ENCODE data around the gene CCDC50. TPM values are rescaled to one million over a fixed set of nuclear protein-coding genes. Genes with fewer than 3 reads are reported as not detected.

The CCDC50 gene
- total RNA-seq, 1 donor from 2014 or later = 89.9 TPM

DNA sequence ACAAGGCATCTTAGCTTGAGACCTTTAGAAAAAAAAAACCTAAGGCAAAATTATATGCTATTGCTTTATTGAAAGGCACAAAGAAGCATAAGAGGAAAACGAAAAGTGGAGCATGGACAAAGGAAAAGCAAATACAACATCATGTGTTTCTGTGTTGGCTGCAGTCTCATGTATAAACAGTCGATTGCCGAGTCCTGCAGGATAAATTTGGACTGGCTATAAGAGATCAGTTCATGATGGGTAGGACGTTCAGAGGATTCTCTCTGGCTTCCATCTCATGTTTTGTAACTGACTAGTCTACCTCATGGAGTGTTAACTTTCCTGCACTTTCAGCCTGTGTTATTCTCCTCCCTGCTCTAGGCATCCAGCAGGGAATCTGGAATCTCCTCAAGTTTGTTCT is 21.9 kb upstream of the CCDC50 start:
- TF ChIP-seq, protein P1, sequence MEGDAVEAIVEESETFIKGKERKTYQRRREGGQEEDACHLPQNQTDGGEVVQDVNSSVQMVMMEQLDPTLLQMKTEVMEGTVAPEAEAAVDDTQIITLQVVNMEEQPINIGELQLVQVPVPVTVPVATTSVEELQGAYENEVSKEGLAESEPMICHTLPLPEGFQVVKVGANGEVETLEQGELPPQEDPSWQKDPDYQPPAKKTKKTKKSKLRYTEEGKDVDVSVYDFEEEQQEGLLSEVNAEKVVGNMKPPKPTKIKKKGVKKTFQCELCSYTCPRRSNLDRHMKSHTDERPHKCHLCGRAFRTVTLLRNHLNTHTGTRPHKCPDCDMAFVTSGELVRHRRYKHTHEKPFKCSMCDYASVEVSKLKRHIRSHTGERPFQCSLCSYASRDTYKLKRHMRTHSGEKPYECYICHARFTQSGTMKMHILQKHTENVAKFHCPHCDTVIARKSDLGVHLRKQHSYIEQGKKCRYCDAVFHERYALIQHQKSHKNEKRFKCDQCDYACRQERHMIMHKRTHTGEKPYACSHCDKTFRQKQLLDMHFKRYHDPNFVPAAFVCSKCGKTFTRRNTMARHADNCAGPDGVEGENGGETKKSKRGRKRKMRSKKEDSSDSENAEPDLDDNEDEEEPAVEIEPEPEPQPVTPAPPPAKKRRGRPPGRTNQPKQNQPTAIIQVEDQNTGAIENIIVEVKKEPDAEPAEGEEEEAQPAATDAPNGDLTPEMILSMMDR (IDR thresholded peaks at IDR 0.05; ENCODE audit: insufficient read depth, low read depth, low read length) = no peak
- no peak for TF ChIP-seq EZH2 (IDR thresholded peaks at IDR 0.05; ENCODE audit: insufficient read depth, low read length)
- Histone ChIP-seq H3K4me2 (ENCODE audit: low read length) (no peak overlapping the region), H3K4me3 (ENCODE audit: insufficient read depth, low read depth, low read length) (no peak overlapping the region), H3K36me3 (ENCODE audit: insufficient read depth, low read length) (no peaks in the 10 kb centered on the region), H4K20me1 (ENCODE audit: insufficient read depth, low read length) (no peaks in the 10 kb centered on the region), H3K27ac (ENCODE audit: low read depth, low read length) (no peak overlapping the region), H3K9ac (ENCODE audit: low read length) (no peak overlapping the region), H3K79me2 (ENCODE audit: insufficient read depth, low read length) (no peaks in the 10 kb centered on the region), H3K27me3 (ENCODE audit: insufficient read depth, low read length) (no peaks in the 10 kb centered on the region), H2AFZ (ENCODE audit: low read depth, low read length) (no peak overlapping the region), H3K9me3 (ENCODE audit: insufficient read depth, low read depth, low read length) (no peaks in the 10 kb centered on the region), H3K4me1 (ENCODE audit: insufficient read depth, low read length) (no peaks in the 10 kb centered on the region)
- FAIRE-seq (no peak), DNase-seq (ENCODE audit: low read depth) (no peak)
- Mint-ChIP-seq H3K9me3 (ENCODE audit: unreplicated experiment) (peaks cover 2% of the 10 kb centered on the region), H3K4me3 (ENCODE audit: unreplicated experiment) (no peak overlapping the region), H3K4me1 (ENCODE audit: low read depth, unreplicated experiment) (peaks cover 5% of the 10 kb centered on the region), H3K27ac (ENCODE audit: unreplicated experiment) (no peak overlapping the region), H3K36me3 (ENCODE audit: low read depth, unreplicated experiment) (no peaks in the 10 kb centered on the region), H3K27me3 (ENCODE audit: low read depth, unreplicated experiment) (peaks cover 4% of the 10 kb centered on the region)

DNA sequence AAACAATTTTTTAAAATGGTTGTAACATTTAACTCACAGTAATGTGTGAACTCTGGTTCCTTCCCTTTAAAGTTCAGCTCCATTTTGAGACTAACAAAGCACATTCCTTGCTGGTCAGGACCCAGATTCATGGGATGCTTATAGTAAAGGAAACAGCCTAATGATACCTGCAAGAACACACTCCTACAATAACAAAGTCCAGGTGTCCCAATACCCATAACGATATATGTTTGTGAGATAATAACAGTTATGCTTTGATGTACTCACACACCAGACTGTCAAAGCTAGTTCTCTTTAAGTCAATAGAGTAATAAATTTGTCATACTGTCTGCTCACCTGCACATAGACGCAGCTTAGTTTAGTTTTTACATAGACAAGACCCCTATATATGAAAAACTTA is 15.9 kb upstream of the CCDC50 start:
- Mint-ChIP-seq H3K36me3 (ENCODE audit: low read depth, unreplicated experiment) (no peaks in the 10 kb centered on the region), H3K27ac (ENCODE audit: unreplicated experiment) (no peak overlapping the region), H3K27me3 (ENCODE audit: low read depth, unreplicated experiment) (no peaks in the 10 kb centered on the region), H3K9me3 (ENCODE audit: unreplicated experiment) (peaks cover 4% of the 10 kb centered on the region), H3K4me1 (ENCODE audit: low read depth, unreplicated experiment) (no peaks in the 10 kb centered on the region), H3K4me3 (ENCODE audit: unreplicated experiment) (no peak overlapping the region)
- Histone ChIP-seq H3K4me1 (ENCODE audit: insufficient read depth, low read length) (no peaks in the 10 kb centered on the region), H3K9me3 (ENCODE audit: insufficient read depth, low read depth, low read length) (no peaks in the 10 kb centered on the region), H3K79me2 (ENCODE audit: insufficient read depth, low read length) (no peaks in the 10 kb centered on the region), H3K27ac (ENCODE audit: low read depth, low read length) (no peak overlapping the region), H4K20me1 (ENCODE audit: insufficient read depth, low read length) (no peaks in the 10 kb centered on the region), H3K36me3 (ENCODE audit: insufficient read depth, low read length) (no peaks in the 10 kb centered on the region), H2AFZ (ENCODE audit: low read depth, low read length) (no peak overlapping the region), H3K4me2 (ENCODE audit: low read length) (no peak overlapping the region), H3K9ac (ENCODE audit: low read length) (no peak overlapping the region), H3K27me3 (ENCODE audit: insufficient read depth, low read length) (no peaks in the 10 kb centered on the region), H3K4me3 (ENCODE audit: insufficient read depth, low read depth, low read length) (no peak overlapping the region)
- FAIRE-seq (no peak), DNase-seq (ENCODE audit: low read depth) (no peak)
- TF ChIP-seq, protein P1 (IDR thresholded peaks at IDR 0.05; ENCODE audit: insufficient read depth, low read depth, low read length) = no peak
- no peak for TF ChIP-seq EZH2 (IDR thresholded peaks at IDR 0.05; ENCODE audit: insufficient read depth, low read length)

DNA sequence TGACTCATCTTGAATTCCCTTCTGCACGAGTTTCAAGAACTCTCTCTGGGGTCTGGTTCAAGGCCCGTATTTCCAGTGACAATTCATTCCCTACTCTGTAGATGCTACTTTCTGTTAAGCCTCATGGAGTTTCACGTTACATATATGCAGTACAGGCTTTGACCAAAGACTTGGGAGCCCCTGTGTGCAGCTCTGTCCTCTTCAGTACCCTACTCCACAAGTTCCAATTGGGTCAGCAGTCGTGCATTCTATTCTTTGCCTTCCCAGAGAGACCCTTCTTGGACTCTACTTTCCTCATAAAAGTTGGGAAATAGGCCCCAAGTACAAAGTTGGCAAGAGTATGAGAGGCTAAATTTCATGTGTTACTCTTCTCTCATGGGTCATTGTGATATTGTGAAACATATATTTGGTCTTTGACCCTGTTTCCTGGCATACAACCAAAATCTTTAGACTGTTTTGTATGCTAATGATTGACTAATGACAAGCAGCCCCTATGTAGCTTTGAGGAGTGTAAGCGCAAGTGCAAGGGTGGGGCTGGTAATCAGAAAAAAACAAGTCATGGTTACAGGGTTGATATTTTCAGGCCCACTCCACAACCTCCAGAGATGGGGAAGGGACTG is 15.0 kb upstream of the CCDC50 start:
- TF ChIP-seq, protein P1 (IDR thresholded peaks at IDR 0.05; ENCODE audit: insufficient read depth, low read depth, low read length) = no peak
- TF ChIP-seq EZH2 (IDR thresholded peaks at IDR 0.05; ENCODE audit: insufficient read depth, low read length) = no peak
- Mint-ChIP-seq H3K9me3 (ENCODE audit: unreplicated experiment) (peaks cover 4% of the 10 kb centered on the region), H3K27me3 (ENCODE audit: low read depth, unreplicated experiment) (no peaks in the 10 kb centered on the region), H3K4me3 (ENCODE audit: unreplicated experiment) (no peak overlapping the region), H3K27ac (ENCODE audit: unreplicated experiment) (no peak overlapping the region), H3K4me1 (ENCODE audit: low read depth, unreplicated experiment) (no peaks in the 10 kb centered on the region), H3K36me3 (ENCODE audit: low read depth, unreplicated experiment) (no peaks in the 10 kb centered on the region)
- no peak for FAIRE-seq
- Histone ChIP-seq H3K79me2 (ENCODE audit: insufficient read depth, low read length) (no peaks in the 10 kb centered on the region), H3K9ac (ENCODE audit: low read length) (no peak overlapping the region), H3K27me3 (ENCODE audit: insufficient read depth, low read length) (no peaks in the 10 kb centered on the region), H3K4me3 (ENCODE audit: insufficient read depth, low read depth, low read length) (no peak overlapping the region), H3K4me1 (ENCODE audit: insufficient read depth, low read length) (no peaks in the 10 kb centered on the region), H2AFZ (ENCODE audit: low read depth, low read length) (no peak overlapping the region), H3K9me3 (ENCODE audit: insufficient read depth, low read depth, low read length) (no peaks in the 10 kb centered on the region), H3K4me2 (ENCODE audit: low read length) (no peak overlapping the region), H3K36me3 (ENCODE audit: insufficient read depth, low read length) (no peaks in the 10 kb centered on the region), H3K27ac (ENCODE audit: low read depth, low read length) (no peak overlapping the region), H4K20me1 (ENCODE audit: insufficient read depth, low read length) (no peaks in the 10 kb centered on the region)
- DNase-seq (ENCODE audit: low read depth) = no peak
